Smooth muscle cell of the pulmonary artery (primary cell): Measurements from ENCODE around the gene RNF212B. TPM values are rescaled to one million over a fixed set of nuclear protein-coding genes. Genes with fewer than 3 reads are reported as not detected.

ENCODE experiments used
- total RNA-seq: library from RNA; depleted of rRNA; stranded (reverse); fragments of >200 nt; gene quantifications from 2 replicates; pipeline ENCODE4 v1.2.3, GENCODE V29; 2014

The RNF212B gene
- total RNA-seq = not detected in 2 replicates

DNA sequence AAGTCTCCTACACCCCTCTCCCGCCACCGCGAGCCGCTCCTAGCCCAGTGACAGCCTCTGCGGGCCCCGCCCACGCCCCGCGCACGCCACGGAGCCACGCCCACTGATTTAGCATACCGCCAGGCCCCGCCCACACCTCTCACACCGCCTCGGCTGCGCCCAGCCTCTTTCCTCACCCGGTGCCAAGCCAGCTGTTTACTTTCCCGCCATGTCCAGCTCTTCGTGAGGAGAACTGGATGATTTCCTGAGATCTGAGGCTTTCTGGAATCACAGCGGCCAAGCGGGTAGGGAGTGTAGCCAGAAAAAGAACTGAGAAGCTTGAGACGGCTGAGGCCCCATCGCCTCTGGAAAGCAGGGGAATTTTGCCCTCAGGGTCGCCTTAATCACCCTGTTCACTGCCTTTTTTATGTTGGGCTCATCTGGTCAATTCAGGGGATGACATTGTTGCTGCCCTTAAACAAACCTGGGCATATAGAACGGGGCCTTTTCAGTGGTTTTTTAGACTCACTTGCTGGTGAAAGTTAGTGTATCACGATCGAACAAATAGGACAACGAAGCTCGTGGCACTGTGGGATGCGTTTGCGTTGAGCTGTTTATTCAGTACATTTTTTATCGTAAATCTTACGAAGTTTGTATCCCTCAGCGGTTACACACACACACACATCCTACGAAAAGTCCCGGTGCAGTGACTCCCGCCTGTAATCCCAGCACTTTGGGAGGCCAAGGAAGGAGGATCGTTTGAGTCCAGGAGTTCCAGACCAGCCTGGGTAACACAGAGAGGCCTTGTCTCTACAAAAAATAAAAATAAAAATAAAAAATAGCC is at the start of gene RNF212B:
Gene RNF212B (plus strand): TSS at position 165 of the 823 bp plus-strand sequence. CDS start 2,410 bp downstream, outside the sequence.

DNA sequence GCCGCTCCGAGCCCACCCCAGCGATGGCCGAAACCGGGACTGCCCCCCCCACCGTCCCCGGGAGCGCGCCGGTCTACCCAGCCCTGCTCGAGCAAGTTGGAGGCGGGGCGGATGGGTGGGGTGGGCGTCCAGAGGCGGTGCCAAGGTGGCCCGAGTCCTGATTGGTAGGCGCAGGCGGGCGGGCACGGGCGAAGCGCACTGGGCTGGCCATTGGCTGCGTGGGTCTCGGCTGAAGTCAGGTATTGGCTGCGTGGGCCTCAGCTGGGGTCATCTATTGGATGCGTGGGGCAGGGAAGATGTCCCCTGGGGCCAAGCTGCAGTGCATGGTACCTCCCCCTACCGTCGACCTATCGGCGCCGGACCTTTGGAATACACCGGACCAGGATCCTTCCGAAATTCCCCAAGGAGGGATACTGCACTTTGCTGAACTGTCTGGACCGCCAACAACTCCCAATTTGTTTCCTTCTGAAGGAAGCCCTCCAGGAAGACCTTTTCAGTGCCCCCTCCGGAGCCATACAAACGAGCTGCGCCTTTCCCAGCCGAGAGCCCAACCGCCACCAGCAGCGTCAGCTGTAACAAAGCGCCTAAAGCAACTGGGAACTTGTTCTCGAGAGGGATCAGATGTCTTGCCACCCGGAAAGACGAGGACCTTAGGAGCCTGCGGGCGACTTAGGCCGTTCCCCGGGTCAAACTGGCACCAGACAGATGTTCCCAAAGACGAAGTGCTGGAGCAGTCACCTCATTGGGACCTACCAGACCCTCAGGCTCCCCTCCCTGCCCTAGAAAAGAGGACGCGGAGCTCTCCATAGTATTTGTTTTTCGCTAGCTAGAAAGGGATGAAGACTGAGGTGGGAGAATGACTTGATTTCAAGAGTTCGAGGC is 48.5 kb downstream of the RNF212B start, which contains the start of gene HOMEZ:
Gene HOMEZ (minus strand): TSS at position 113 of the 882 bp plus-strand sequence. CDS start 180 bp downstream, outside the sequence.

DNA sequence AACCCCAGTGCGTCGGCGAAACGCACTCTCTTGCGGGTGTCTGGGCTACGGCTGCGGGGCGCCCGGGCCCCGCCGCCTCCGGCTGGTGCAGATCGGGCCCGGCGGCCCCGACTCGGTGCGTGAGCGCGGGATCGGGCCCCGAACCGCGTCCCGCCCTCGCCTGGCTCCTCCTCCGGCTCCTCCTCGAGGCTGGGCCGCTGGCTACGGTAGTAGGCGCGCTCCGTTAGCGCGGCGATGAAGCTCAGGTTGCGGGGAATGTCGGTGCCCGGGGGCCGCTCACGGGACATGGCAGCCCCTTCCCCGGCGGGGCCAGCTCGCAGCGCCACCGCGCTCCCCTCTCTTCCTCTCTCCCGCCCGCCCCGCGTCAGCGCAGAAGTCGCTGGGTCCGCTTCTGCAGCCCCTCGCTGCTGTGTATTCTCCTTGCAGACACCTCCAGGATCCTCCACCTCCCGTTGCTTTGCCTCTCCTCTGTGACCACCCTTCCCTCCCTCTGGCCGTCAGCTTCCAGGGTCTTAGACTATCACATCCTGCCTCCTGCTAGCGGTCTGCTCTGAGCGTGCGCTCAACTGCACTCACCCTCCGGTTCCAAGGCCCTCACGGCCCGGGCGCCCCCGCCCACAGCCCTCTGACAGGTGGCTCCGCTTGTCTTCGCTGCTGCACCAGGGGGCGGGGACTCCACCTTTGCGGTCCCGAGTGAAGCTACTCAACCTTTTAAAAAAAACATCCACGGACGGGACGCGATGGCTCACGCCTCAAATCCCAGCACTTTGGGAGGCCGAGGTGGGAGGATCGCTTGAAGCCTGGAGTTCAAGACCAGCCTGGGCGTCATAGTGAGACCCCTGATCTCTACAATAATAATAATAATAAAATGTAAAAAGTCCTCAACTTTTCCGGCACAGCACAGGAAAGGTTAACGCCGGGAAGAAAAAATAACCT is 64.8 kb downstream of the RNF212B start, which contains the start of gene PPP1R3E:
Gene PPP1R3E (minus strand): TSS at position 570 of the 936 bp plus-strand sequence. CDS start 283 bp downstream, at position 287.

GRCh38 chr14:23306412-23307145 is 68.8 kb downstream of the RNF212B start, which contains the start of gene BCL2L2:
BCL2L2 (plus strand) TSS chr14:23306833; CDS start chr14:23307768, 935 bp downstream.

DNA sequence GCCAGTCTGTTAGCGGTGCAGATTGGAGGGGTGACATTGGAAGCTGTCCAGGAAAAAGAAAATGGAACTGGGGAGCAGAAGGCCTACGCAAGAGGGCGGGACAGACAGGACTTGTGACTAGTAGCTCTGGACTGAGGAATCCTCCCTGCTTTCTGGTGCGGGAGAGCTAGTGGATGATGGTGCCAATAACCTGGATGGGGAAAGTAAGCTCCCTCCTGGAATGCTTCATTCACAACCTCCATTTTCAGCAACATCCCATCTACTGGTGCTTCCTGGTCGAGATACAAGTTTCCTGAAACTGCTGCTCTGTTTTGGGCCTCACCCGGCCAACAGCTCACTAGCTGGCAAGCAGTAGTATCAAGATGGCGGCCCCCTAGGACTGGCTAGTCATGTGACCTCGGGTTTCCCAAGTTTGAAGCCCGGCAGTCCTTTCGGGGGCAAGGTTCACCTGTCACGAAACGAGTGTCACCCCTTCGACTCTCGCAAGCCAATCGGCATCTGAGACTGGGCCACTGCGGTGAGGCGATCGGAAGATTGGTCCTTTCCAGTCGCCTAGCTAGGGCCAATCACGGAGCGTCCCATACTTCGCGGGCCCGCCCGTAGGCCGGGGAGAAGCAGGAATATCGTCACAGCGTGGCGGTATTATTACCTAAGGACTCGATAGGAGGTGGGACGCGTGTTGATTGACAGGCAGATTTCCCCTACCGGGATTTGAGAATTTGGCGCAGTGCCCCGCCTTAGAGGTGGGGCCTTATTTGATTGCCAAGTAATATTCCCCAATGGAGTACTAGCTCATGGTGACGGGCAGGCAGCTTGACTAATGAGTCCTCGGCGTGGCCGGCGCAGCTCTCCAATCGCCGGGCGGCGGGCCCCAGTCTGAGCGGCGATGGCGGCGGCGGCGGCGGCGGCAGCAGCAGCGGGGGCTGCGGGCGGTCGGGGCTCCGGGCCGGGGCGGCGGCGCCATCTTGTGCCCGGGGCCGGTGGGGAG is 83.1 kb downstream of the RNF212B start, which contains the start of gene PABPN1:
Gene PABPN1 (plus strand): TSS at position 874 of the 988 bp plus-strand sequence. CDS start 13 bp downstream, at position 887.

Other genes starting within 250 kb of the RNF212B start
- 10.2 and 12.7 TPM in 2 replicates for gene C14orf93, start 227.8 kb upstream of the RNF212B start, total RNA-seq
- gene PSMB5, start 203.0 kb upstream of the RNF212B start, total RNA-seq = 174 and 207 TPM in 2 replicates
- not detected in 2 replicates for gene PSMB11, start 195.7 kb upstream of the RNF212B start, total RNA-seq
- 5.0 and 5.1 TPM in 2 replicates for gene CDH24, start 180.4 kb upstream of the RNF212B start, total RNA-seq
- gene ACIN1, start 142.8 kb upstream of the RNF212B start, total RNA-seq = 67.6 and 71.1 TPM in 2 replicates
- gene C14orf119, start 142.4 kb upstream of the RNF212B start, total RNA-seq = 58.3 and 60.9 TPM in 2 replicates
- 0.13 TPM in 1 of 2 replicates, not detected in the other for gene CIROP, start 132.9 kb upstream of the RNF212B start, total RNA-seq
- gene CEBPE, start 118.7 kb upstream of the RNF212B start, total RNA-seq = not detected in 2 replicates
- 8.0 and 8.6 TPM in 2 replicates for gene SLC7A8, start 54.3 kb upstream of the RNF212B start, total RNA-seq
- 4.2 and 6.4 TPM in 2 replicates for gene HOMEZ, start 48.2 kb downstream of the RNF212B start, total RNA-seq
- gene PPP1R3E, start 64.9 kb downstream of the RNF212B start, total RNA-seq = 3.9 and 5.0 TPM in 2 replicates
- gene BCL2L2, start 68.9 kb downstream of the RNF212B start, total RNA-seq = 31.4 and 31.5 TPM in 2 replicates
- gene PABPN1, start 83.5 kb downstream of the RNF212B start, total RNA-seq = 59.7 and 77.2 TPM in 2 replicates
- 31.1 and 46.3 TPM in 2 replicates for gene SLC22A17, start 115.0 kb downstream of the RNF212B start, total RNA-seq
- gene EFS, start 127.2 kb downstream of the RNF212B start, total RNA-seq = 4.7 and 15.0 TPM in 2 replicates
- gene IL25, start 134.9 kb downstream of the RNF212B start, total RNA-seq = not detected in 2 replicates
- 0.17 and 0.65 TPM in 2 replicates for gene CMTM5, start 139.1 kb downstream of the RNF212B start, total RNA-seq
- gene MYH6, start 170.3 kb downstream of the RNF212B start, total RNA-seq = not detected in 2 replicates
- gene MYH7, start 197.7 kb downstream of the RNF212B start, total RNA-seq = not detected in 2 replicates
- 28.5 and 31.1 TPM in 2 replicates for gene NGDN, start 231.8 kb downstream of the RNF212B start, total RNA-seq